GM19240 (cell line): ENCODE measurements around the gene ITGB8.
A peak's percentile ranks its signal among the peaks of the same experiment; 100 is the strongest.
"Not testable (repeated sequence)": the region's sequence is repeated elsewhere in the genome, so short reads cannot be mapped to it uniquely, and the experiment has no call there.

Experiments
- DNase-seq: peaks from one replicate; pipeline ENCODE4 v3.0.0; 2011; ENCODE audit warnings: low spot score; ENCODE audit not compliant: insufficient read length

ITGB8 gene

GRCh38 chr7:20330239-20330927 lies at the start of gene ITGB8:
TSS of gene ITGB8 (plus strand) at chr7:20330900. CDS start at chr7:20331807, 907 bp downstream.
- peak; percentile 14 for DNase-seq

- no peak for DNase-seq
Observed at GRCh38 chr7:20282959-20283358, 47.7 kb upstream of the ITGB8 start.

DNA sequence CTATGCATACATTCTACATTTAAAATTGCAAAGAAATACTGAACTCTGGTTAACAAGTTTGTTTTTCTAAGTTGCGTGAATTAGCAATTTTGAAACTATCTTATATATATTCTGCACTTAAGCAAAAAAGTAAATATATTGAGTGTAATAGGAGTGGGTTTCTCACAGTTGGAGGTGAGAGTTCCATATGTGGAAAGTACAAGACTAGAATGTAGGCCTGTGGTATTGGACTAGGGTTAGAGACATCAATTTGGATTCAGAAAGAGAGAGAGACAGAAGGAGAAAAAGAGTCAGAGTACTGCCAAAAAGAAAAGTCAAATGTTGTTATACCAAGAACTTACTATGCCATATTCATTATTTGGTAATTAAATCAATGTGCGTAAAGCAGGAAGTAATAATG lies 47.3 kb upstream of the ITGB8 start:
- DNase-seq: no peak

DNA sequence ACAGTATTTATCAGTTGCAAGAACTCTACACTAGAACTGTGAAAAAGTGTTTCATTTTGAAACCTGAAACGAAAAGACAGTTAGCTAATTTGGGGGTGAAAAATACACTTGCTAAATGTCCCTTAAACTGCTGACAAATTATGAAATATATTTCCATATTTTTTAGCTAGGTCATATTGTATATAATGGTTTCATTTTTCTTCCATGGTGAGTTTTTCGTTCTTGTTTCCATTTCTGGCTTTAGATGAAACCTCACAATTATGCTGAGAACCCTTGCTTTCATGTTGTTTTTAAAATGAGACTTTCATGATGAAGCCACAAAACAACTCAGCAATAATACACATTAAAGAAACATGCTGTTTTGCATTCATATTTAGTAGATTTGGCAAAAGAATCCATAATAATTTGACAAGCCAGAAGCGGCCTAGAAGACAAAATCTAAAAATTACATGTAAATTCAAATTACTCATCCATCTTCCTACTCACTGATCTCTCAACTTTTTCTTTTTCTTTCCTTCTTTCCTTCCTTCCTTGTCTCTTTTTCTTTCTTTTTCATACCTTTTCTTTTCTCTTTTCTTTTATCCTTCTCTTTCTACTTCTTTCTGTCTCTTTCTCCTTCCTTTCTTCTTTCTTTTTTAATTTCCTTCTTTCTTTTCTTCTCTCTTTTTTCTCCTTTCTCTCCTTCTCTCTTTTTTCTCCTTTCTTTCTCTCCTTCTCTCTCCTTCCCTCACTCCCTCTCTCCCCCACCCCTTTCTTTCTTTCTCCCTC lies 46.5 kb upstream of the ITGB8 start:
- DNase-seq: no peak

GRCh38 chr7:20284771-20285143 lies 45.9 kb upstream of the ITGB8 start:
- no peak for DNase-seq

GRCh38 chr7:20287317-20287716 lies 43.4 kb upstream of the ITGB8 start:
- no peak for DNase-seq

DNA sequence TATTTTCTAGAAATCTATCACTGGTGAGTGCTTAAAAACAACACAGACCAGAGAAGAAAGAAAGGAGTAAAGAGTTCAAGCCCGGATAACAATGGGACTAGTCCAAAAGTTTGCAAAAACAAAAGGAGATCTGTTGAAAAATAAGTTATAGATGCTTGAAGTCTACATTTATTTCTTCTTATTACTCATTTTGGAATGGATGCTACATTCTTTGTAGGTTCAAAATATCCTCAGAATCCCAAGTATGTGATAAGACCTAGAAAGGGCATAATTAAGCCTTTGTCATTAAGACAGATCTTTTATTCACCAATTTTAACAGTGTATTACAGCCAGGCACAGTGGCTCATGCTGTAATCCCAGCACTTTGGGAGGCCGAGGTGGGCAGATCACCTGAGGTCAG lies 42.7 kb upstream of the ITGB8 start:
- DNase-seq: no peak

- no peak for DNase-seq
Observed at GRCh38 chr7:20290505-20291111, 40.1 kb upstream of the ITGB8 start.

- DNase-seq: no peak
Observed at GRCh38 chr7:20293336-20293735, 37.4 kb upstream of the ITGB8 start.

DNA sequence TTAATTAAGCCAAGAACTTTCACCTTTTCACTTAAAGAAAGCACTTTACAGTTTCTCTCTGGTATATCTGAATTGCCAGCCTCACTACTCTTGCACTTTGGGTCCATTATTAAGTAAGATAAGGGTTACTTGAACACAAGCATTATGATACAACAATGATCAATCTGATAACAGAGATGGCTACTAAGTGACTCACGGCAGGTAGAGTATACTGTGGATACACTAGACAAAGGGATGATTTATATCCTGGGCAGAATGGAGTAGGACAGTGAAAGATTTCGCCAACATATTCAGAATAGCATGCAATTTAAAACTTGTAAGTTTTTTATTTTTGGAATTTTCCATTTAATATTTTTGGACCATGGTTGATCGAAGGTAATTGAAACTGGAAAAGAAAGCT lies 34.3 kb upstream of the ITGB8 start:
- no peak for DNase-seq

GRCh38 chr7:20296901-20297300 lies 33.8 kb upstream of the ITGB8 start:
- no peak for DNase-seq

GRCh38 chr7:20298486-20298901 lies 32.2 kb upstream of the ITGB8 start:
- DNase-seq: no peak

DNA sequence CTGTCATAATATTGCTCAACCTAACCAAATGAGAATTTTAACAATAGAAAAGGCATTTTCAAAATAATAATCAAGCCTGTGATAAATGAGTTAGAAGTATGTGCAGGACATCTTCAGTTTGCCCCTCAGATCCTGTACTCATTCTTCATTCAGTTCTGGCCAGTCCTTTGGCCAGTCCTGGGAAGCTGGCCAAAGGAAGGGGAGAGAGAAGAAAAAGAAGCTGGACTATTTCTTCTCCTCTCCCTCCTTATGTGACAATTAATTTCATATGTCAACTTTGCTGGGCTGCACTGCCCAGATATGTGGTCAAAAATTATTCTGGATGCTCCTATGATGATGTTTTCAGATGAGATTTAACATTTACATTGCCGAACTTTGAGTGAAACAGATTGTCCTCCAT lies 31.6 kb upstream of the ITGB8 start:
- DNase-seq: no peak

- DNase-seq: no peak
Observed at GRCh38 chr7:20299647-20300312, 30.9 kb upstream of the ITGB8 start.

GRCh38 chr7:20301311-20301939 lies 29.3 kb upstream of the ITGB8 start:
- no peak for DNase-seq

DNA sequence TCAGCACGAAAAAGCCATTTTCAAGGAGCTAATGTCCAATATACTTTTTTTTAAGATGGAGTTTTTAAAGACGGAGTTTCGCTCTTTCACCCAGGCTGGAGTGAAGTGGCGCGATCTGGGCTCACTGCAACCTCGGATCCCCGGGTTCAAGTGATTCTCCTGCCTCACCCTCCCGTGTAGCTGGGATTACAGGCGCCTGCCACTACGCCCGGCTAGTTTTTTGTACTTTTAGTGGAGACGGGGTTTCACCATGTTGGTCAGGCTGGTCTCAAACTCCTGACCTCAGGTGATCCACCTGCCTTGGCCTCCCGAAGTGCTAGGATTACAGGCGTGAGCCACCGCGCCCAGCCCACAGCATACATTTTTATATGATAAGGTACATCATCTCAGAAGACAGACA lies 28.4 kb upstream of the ITGB8 start:
- DNase-seq: not testable (repeated sequence)

DNA sequence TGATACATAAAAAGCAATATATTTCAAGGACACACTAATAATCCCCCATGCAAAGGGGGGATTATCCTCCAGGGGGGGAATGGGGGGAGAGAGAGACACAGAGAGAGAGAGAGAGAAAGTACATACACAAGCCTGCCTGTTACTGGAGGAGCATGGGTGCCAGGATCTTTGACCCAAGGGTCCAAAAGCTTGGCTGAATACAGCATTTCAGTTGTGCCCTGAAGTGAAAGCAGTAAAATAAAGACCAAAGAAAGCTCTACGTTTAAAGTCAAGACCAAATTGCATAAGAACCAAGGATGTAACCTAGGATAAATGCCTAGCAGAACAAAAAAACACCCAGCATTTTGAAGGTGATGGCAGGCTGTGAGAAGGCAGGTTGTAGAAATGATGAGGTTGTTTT lies 27.8 kb upstream of the ITGB8 start:
- DNase-seq: no peak

- DNase-seq: no peak
Observed at GRCh38 chr7:20304366-20304765, 26.3 kb upstream of the ITGB8 start.

DNA sequence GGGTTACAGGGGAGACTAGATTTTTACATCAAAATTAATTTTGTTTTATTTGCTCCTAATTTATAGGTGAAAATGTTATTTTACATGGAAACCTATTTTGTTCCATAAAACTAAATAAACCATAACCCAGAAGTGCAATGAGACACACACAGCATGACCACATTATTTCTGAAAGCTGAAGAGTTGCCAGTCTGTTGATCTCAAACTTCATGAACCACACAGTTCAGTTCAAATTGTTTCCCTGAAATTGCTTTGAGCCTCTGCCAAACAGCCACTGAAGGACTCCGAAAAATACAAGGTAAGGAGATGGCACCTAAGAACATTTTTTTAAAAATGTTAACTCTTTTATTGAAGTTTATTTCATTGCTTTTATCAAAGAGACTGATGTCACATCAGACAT lies 25.0 kb upstream of the ITGB8 start:
- no peak for DNase-seq

DNA sequence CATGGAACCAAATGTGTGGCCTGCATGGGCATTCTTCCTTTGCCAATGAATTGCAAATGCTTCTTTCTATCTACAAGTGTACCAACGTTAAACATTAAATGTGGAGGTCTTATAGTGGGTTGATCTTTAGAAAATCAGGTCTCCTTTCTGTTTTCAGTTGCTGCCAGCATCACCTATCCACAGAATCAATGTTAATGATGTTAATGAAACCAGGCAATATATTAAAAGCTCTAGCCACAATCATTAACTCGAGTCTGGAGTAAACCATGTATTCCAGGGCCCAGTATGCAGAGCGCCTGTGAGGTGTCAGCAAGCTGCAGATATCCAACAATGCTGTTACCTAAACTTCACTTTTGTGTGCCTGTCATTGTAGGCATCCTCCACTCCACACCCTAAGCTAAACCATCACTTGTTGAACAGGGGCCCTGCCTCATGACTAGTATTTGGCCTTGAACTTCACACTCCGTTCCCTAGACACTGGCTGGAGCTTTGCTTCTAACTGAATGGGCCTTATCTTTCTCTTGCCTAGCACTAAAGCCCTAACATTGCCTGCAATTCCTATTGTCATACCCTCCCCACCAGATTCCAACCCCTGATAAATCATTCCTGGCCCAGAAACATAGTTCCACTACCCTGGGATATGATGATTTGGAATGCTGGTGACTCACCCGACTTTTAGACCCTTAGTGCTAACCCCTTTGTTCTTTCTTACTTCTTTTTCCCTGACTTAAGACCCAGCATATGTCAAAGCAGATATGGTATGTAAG lies 24.3 kb upstream of the ITGB8 start:
- DNase-seq: no peak

GRCh38 chr7:20307119-20307518 lies 23.6 kb upstream of the ITGB8 start:
- DNase-seq: no peak
